HG03097 (cell line): ENCODE data around the gene C8A.

Experiments
- ATAC-seq: cut with Tn5 transposase; IDR thresholded peaks from one replicate; pipeline ENCODE4 v1.9.1; 2021; ENCODE audit not compliant: unreplicated experiment, low FRiP score

Gene C8A

DNA sequence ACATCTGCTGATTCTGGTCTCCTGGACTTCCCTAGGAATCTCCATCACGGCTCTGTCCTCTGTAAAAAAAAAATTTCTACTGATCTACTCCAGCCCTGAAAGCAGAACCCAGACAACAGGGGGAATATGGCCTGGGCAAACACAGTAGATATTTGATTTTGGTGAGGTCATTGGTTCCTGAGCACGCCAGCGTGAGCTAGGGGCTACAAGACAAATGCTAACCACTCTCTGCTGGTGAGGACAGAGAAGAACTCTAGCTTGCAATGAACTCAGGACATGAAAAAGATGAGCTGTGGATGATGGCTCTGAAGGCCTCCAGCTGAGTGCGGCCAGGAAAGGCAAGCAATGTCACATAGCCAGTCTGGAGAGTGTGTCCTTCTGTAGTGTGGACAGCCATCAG is 18.2 kb upstream of the C8A start:
- no peak for ATAC-seq

- no peak for ATAC-seq
These were observed 17.2 kb upstream of the C8A start for GRCh38 chr1:56837244-56837939.

GRCh38 chr1:56838759-56839158 is 15.8 kb upstream of the C8A start:
- ATAC-seq: no peak

DNA sequence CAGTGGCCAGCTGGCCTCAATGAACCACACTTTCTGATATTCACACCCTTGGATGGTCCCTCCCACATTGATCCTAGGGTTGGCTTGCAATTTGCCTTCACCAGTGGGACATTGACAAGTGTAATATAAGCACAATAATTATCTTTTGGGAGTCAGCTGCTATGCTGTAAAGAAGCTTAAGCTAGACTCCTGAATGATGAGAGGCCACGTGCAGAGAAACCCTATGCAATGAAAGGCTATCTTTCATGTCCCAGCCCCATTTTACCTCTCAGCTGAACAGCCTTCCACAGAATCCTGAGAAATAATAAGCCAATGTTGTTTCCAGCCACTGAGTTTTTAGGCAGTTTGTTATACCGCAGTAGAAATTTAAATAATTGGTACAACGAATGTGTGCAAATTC is 11.1 kb upstream of the C8A start:
- ATAC-seq: no peak

DNA sequence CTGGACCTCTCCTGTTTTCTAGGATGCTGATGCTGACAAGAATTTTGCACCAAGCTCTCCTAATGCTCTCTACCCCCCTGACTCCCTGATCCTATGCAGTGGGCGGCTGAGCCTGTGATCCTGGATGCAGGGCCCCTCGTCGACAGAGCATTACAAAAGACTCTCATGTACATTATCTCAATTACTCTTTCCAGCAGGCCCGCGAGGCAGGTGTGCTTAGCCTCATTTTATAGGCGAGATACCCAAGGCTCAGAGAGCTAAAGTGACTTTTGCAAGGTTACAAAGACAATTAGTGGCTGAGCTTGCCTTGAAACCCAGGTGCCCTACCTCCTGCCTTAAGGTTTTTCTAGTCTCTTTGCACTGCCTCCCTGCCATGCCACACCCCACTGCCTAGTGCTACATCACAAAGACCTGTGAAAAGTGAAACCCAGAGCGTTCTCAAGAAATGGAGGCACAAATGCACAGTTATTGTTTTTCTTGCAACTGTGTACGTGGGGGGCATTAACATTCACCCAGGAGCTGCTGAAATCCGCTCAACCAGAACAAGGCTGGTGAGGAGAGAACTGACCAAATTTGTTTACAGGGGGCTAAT is 10.0 kb upstream of the C8A start:
- ATAC-seq: no peak

- ATAC-seq: no peak
These were observed 9.3 kb upstream of the C8A start for GRCh38 chr1:56845343-56845742.

- no peak for ATAC-seq
These were observed 4.8 kb upstream of the C8A start for GRCh38 chr1:56849750-56850149.

GRCh38 chr1:56850411-56850810 is 4.2 kb upstream of the C8A start:
- ATAC-seq: no peak

GRCh38 chr1:56850922-56851321 is 3.7 kb upstream of the C8A start:
- no peak for ATAC-seq

DNA sequence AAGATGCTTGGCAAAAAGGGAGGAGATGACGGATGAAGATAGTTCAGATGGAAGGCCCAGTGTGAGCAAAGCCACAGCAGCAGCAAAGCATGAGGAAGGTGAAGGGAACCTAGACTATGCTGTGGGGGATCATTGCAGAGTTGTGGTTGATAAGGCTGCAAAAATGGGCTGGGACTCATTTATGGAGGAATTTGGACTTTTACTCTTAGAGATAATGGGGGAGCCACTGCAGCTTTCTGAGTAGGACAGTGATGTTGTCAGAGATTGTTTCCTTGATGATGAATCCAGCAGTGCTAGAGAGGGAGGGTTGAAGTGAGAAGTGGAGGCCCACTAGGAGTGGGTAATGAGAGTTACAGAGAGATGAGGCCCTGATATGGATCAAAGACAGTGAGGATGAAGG is 2.1 kb upstream of the C8A start:
- ATAC-seq: no peak

DNA sequence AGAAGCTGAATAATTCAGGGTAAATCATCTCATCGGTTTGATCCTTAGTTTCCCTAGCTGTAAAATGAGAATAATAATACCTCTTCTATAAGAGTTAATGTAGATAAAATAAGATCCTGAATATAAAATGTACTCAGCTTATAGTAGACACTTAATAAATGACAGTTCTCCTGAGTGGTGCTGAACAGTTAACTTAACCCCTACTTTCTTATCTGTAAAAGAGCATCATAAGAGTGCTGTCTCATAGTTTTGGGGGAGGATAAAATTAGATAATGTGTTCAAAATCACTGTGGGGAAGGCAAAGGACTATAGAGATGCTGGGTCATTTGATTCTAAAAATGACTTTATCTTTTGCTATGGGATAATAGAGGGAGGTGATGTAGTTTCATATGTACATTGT is 593 bp downstream of the C8A start:
- no peak for ATAC-seq

GRCh38 chr1:56856186-56856585 is 1.6 kb downstream of the C8A start:
- no peak for ATAC-seq

DNA sequence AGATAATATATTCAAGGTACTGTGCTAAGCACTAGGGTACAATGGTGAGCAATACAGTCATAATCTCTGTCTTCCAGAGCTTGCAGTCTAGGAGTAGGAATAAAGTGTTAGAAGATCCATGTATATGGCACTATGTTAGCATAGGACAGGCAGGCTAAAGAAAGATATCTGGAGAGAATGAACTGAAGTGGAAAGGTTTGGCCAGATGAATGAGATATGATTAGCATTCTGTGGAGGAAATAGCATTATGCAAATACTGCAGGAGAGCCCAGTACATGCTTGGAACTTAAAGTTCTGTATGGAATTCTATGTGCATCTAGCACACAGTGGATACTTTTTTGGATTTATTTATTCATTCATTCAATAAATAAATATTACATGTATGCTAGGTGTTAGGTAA is 4.7 kb downstream of the C8A start:
- no peak for ATAC-seq

- ATAC-seq: no peak
These were observed 8.8 kb downstream of the C8A start for GRCh38 chr1:56863265-56863992.

- no peak for ATAC-seq
These were observed 9.8 kb downstream of the C8A start for GRCh38 chr1:56864430-56864829.

DNA sequence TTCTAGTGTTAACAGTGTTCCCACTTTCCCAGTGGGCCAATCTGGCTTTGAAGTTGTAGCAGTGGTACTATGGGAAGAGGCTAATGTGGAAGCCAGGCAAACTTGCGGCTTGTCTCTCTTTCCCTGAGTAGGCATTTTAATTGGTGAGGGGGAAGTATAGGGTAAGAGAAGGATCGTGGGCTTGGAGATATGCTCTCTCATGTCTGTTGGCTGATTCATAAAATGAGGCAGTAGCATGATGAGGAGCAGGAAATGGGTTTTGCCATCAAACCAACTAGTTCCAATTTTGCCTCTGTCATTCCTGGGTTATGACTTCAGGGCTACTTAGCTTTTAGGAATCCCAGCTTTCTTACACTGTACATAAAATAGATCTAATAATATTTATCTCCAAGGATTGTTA is 12.1 kb downstream of the C8A start:
- no peak for ATAC-seq

DNA sequence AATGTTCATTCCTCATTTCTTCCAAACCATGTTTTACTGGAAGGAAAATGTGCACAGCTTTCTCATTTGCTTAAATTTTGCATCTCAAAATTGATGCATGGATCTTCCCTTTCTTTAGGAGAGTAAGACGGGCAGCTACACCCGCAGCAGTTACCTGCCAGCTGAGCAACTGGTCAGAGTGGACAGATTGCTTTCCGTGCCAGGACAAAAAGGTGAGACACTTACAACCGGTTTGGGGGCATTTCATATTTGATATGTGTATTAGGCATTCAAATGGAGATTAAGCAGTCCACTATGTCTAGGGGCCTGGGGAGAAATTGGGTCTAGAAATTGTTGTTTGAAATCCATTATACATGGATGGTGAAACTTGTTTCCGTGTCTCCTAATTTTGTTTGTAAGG is 12.9 kb downstream of the C8A start:
- ATAC-seq: no peak

DNA sequence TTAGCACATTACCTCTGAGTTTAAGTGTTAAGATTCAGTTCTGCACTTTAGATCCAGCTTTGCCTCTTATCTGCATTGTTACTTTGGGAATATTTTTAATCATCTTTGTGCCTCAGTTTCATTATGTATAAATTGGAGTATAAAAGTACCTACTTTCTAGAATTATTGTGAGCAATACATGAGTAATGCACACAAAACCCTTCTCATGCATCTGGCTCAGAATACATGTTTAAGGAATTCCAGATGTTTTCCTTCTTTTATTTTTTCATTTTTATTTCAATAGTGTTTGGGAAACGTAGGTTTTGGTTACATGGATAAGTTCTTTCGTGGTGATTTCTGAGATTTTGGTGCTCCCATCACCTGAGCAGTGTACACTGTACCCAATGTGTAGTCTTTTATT is 14.2 kb downstream of the C8A start:
- no peak for ATAC-seq

DNA sequence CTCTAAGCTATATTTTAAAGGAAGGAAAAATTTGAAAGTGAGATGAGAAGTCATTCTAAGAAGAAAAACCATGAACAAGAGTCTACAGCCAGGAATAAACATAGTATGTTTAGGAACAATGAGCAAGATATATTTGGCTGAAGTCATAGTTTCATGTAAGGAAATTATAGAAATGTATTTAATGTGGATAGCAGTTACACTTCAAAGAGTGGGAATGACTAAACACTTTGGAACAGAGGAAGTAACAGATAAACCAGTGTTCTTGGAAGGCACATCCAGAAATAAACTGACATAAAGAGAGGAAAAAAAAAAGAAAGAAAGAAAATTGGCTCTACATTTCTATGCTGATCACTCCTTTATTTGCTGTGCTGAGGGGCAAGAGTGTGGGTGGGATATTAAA is 18.0 kb downstream of the C8A start:
- no peak for ATAC-seq

GRCh38 chr1:56873213-56873612 is 18.6 kb downstream of the C8A start:
- ATAC-seq: no peak

DNA sequence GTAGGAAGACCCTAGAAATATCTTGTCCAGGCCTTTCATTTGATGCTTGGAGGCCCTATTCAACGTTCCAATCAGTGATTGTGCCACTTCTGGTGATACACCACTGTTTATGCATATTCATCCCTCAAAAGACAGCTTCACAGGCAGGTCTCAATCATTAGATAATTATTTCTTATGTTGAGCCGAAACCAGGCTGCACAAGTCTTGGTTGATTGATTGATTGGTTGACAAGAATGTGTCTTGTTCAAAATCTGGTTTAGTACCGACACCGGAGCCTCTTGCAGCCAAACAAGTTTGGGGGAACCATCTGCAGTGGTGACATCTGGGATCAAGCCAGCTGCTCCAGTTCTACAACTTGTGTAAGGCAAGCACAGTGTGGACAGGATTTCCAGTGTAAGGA is 20.1 kb downstream of the C8A start:
- ATAC-seq: no peak

DNA sequence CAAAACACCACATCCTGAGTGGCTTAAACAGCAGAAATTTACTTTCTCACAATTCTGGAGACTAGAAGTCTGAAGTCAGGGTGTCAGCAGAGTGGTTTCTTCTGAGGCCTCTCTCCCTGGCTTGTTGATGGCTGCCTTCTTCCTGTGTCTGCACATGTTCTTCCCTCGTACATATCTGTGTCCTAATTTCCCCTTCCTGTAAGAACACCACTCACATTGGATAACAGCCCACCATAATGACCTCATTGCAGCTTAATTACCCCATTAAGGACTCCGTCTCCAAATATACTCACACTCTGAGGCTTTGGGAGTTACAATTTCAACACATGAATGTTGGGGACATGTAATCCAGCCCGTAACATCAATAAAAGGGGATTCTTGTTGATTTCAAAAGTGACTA is 23.4 kb downstream of the C8A start:
- no peak for ATAC-seq
